Liver (tissue), 9 donors: ENCODE measurements around the gene CAT. TPM values are rescaled to one million over a fixed set of nuclear protein-coding genes. Genes with fewer than 3 reads are reported as not detected.

Experiments used
- DNase-seq: peaks from one replicate; pipeline ENCODE4 v3.0.0-alpha.2; 2017; ENCODE audit warnings: low spot score
- H3K27ac ChIP-seq, 2 donors: one replicate each; pipeline ENCODE4 v1.7.0; 2013; ENCODE audit warnings: inconsistent platforms in 2 of 2, low read length in 2 of 2, control low read depth in 1 of 2, low read depth in 1 of 2, mild to moderate bottlenecking in 1 of 2
- H3K27me3 ChIP-seq, 4 donors: one replicate each; pipeline versions ENCODE4 v1.6.1 to v1.7.0; 2013; ENCODE audit warnings: low read length in 3 of 4, inconsistent platforms in 1 of 4, mild to moderate bottlenecking in 1 of 4, moderate library complexity in 1 of 4; ENCODE audit not compliant: control insufficient read depth in 4 of 4, insufficient read depth in 4 of 4
- H3K36me3 ChIP-seq, 4 donors: one replicate each; pipeline versions ENCODE4 v1.6.1 to v1.7.0; 2013; ENCODE audit warnings: low read length in 3 of 4, mild to moderate bottlenecking in 3 of 4, low read depth in 1 of 4, moderate library complexity in 1 of 4; ENCODE audit not compliant: control insufficient read depth in 4 of 4, insufficient read depth in 3 of 4
- H3K4me1 ChIP-seq, 4 donors: one replicate each; pipeline versions ENCODE4 v1.6.1 to v1.7.0; 2013; ENCODE audit warnings: low read length in 3 of 4, mild to moderate bottlenecking in 3 of 4, moderate library complexity in 1 of 4; ENCODE audit not compliant: control insufficient read depth in 4 of 4, insufficient read depth in 4 of 4
- H3K4me3 ChIP-seq, 3 donors: one replicate each; pipeline versions ENCODE4 v1.6.1 to v1.7.0; 2013; ENCODE audit warnings: low read length in 3 of 3, control low read depth in 1 of 3, low read depth in 1 of 3, mild to moderate bottlenecking in 1 of 3
- H3K9ac ChIP-seq, 2 donors: one replicate each; pipeline ENCODE4 v1.7.0; 2013; ENCODE audit warnings: low read length in 2 of 2, mild to moderate bottlenecking in 2 of 2, moderate library complexity in 2 of 2, control low read depth in 1 of 2, low read depth in 1 of 2
- H3K9me3 ChIP-seq, 4 donors: one replicate each; pipeline versions ENCODE4 v1.6.1 to v1.7.0; 2013; ENCODE audit warnings: low read length in 3 of 4; ENCODE audit not compliant: control insufficient read depth in 4 of 4
- CTCF ChIP-seq: fragments of 150-350 bp; IDR thresholded peaks from 2 replicates; pipeline ENCODE4 v1.5.1; 2017; ENCODE audit warnings: improper control_type of control experiment, low read depth, low read length; ENCODE audit not compliant: missing input control
- EGR1 ChIP-seq, 2 donors: IDR thresholded peaks; 2 replicates each; pipeline ENCODE4 v1.6.1; 2016 to 2018; ENCODE audit warnings: antibody characterized with exemption in 2 of 2, low read depth in 2 of 2
- HNF4A ChIP-seq, 2 donors: conservative IDR thresholded peaks; 2 replicates each; pipeline ENCODE4 v1.6.1; 2016; ENCODE audit warnings: antibody characterized with exemption in 2 of 2, mild to moderate bottlenecking in 2 of 2
- HNF4G ChIP-seq: IDR thresholded peaks from 2 replicates; pipeline ENCODE4 v1.6.1; 2016; ENCODE audit warnings: antibody characterized with exemption
- JUND ChIP-seq, 2 donors: IDR thresholded peaks; 2 replicates each; pipeline ENCODE4 v1.6.1; 2016; ENCODE audit warnings: antibody characterized with exemption in 2 of 2
- MAX ChIP-seq: IDR thresholded peaks from 2 replicates; pipeline ENCODE4 v1.6.1; 2016; ENCODE audit warnings: antibody characterized with exemption
- NR2F2 ChIP-seq: IDR thresholded peaks from 2 replicates; pipeline ENCODE4 v1.6.1; 2016; ENCODE audit warnings: antibody characterized with exemption
- RAD21 ChIP-seq, 2 donors: IDR thresholded peaks; 2 replicates each; pipeline ENCODE4 v1.6.1; 2016; ENCODE audit warnings: antibody characterized with exemption in 2 of 2, mild to moderate bottlenecking in 2 of 2
- RXRA ChIP-seq, 2 donors: IDR thresholded peaks; 2 replicates each; pipeline ENCODE4 v1.6.1; 2017 to 2018; ENCODE audit warnings: antibody characterized with exemption in 2 of 2, mild to moderate bottlenecking in 1 of 2
- ZBTB33 ChIP-seq: IDR thresholded peaks from 2 replicates; pipeline ENCODE4 v1.6.1; 2016; ENCODE audit warnings: antibody characterized with exemption
- WGBS: extraction: QIAGEN DNeasy Blood & Tissue Kit; methylation state at CpG from one replicate; pipeline ENCODE4 v1.1.7; 2013; 5-methylcytosine and 5-hydroxymethylcytosine counted together
- polyA plus RNA-seq, 2 donors: library from polyadenylated mRNA; stranded (reverse) in 1 of 2; unstranded in 1 of 2; fragments of 200-250 nt in 1 of 2; fragments of >200 nt in 1 of 2; fragmentation: Nextera tagmentation in 1 of 2; extraction: Ambion mirVana in 1 of 2; gene quantifications; one replicate each; pipeline versions ENCODE4 v1.2.1 to v1.2.3, GENCODE V29; 2013 to 2015
- total RNA-seq, 2 donors: library from RNA; depleted of rRNA; stranded (reverse); fragments of >200 nt; gene quantifications; one replicate each; pipeline ENCODE4 v1.2.3, GENCODE V29; 2014
- TF ChIP-seq, protein P1 (sequence below): IDR thresholded peaks from 2 replicates; pipeline ENCODE4 v1.6.1; 2016; ENCODE audit warnings: antibody characterized with exemption, mild to moderate bottlenecking
- donor health status: healthy.
- donor health status: healthy.
- donor health status: healthy.
- donor health status: healthy.
- donor health status: healthy.

The CAT gene
- total and polyA plus RNA-seq, 4 donors, result 270 to 620 (median 388) TPM

DNA sequence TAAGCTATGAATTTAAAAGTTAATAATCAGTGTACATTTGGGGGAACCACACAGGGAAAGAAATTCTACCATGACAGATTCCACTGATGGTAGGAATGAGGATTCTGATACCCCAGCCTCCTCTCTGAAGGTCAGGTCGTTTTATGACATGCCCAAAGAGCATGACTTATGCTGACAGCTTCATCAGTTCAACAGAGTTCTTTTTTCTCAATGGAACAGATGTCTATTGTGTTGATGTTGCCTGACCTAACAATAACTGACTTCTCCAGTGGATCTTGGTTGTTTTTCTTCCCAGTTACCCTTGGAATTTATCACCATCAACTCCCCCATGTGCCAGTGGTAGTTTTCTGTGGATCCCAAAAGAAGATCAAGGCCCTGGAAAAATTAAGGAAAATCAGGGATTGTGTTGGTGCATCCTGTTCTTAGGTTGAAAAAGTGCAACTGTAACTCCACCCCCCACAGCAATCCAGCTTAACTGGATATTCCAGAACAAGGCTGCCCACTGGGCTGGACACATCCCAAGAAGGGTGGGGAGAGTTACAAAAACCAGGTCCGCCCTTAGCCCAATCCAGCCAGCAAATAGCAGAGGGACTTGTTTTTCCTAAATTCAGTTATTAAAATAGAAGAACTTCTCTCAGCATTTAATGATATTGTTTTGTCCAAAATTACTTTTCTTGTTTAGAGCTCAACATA is 31.5 kb upstream of the CAT start:
- Histone ChIP-seq H3K4me1 (peaks cover 4 to 60% (median 32%) of the 10 kb centered on the region in 4 donors), H3K27ac (peak overlapping the region; percentile 65 to 69), H3K36me3 (no peaks in the 10 kb centered on the region), H3K9ac (no peak overlapping the region), H3K27me3 (no peaks in the 10 kb centered on the region), H3K9me3 (no peaks in the 10 kb centered on the region), H3K4me3 (no peak overlapping the region)
- 38% methylated on average over 2 of the region's 2 CpGs for WGBS
- no peak for DNase-seq
- no peak for TF ChIP-seq MAX
- TF ChIP-seq CTCF, result no peak
- TF ChIP-seq HNF4G, result no peak

DNA sequence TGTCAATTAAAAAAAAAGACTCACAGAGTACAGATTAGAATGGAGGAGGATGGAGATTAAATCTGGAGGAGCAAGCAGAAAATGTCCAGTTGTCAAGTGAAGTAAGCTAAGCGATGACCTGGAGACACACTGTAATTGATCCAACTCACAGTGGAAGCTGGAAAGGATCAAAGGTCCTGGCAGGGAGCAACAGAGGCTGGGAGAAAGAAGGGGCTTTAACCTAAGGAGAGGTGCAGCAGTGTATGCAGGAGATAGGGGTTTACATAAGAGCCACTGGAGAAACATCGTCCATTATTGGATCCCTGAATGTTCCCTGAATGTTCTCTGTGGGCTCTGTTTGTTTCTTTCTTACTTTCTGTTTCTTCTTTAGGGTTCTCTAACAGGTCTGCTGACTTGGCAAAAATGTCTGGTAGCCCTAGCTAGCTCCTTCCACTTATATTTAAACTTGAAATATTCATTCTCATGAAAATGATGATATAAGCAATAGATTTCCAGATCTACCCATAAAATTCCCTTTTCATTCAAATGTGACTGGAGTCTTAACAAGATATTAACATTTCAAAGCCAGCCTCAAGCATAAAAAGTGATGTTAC is 30.1 kb upstream of the CAT start:
- peaks cover 0 to 7% (median 5%) of the 10 kb centered on the region in 4 donors for H3K9me3 ChIP-seq
- TF ChIP-seq RAD21 (IDR thresholded peaks at IDR 0.05), result peak in 1 of 2 donors; percentile 13
- no peak for TF ChIP-seq ZBTB33
- peak; percentile 48 to 58 for TF ChIP-seq RXRA (IDR thresholded peaks at IDR 0.05)
- TF ChIP-seq, protein P1, sequence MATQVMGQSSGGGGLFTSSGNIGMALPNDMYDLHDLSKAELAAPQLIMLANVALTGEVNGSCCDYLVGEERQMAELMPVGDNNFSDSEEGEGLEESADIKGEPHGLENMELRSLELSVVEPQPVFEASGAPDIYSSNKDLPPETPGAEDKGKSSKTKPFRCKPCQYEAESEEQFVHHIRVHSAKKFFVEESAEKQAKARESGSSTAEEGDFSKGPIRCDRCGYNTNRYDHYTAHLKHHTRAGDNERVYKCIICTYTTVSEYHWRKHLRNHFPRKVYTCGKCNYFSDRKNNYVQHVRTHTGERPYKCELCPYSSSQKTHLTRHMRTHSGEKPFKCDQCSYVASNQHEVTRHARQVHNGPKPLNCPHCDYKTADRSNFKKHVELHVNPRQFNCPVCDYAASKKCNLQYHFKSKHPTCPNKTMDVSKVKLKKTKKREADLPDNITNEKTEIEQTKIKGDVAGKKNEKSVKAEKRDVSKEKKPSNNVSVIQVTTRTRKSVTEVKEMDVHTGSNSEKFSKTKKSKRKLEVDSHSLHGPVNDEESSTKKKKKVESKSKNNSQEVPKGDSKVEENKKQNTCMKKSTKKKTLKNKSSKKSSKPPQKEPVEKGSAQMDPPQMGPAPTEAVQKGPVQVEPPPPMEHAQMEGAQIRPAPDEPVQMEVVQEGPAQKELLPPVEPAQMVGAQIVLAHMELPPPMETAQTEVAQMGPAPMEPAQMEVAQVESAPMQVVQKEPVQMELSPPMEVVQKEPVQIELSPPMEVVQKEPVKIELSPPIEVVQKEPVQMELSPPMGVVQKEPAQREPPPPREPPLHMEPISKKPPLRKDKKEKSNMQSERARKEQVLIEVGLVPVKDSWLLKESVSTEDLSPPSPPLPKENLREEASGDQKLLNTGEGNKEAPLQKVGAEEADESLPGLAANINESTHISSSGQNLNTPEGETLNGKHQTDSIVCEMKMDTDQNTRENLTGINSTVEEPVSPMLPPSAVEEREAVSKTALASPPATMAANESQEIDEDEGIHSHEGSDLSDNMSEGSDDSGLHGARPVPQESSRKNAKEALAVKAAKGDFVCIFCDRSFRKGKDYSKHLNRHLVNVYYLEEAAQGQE, result no peak
- no peak for TF ChIP-seq EGR1 (IDR thresholded peaks at IDR 0.05; ENCODE audit: low read depth in 2 of 2)
- TF ChIP-seq JUND (IDR thresholded peaks at IDR 0.05), result no peak
- TF ChIP-seq NR2F2, result no peak
- peak; percentile 68 to 73 for TF ChIP-seq HNF4A (conservative IDR thresholded peaks at IDR 0.05)
- H3K4me1 ChIP-seq, result peaks cover 4 to 52% (median 30%) of the 10 kb centered on the region in 4 donors
- H3K27ac ChIP-seq, result peak overlapping the region; percentile 34 to 66
- H3K9ac ChIP-seq, result no peak overlapping the region
- 37% methylated on average over 2 of the region's 2 CpGs for WGBS
- H3K36me3 ChIP-seq, result no peaks in the 10 kb centered on the region
- no peak overlapping the region for H3K4me3 ChIP-seq
- no peaks in the 10 kb centered on the region for H3K27me3 ChIP-seq
- DNase-seq, result no peak
